HG03095 (cell line): ENCODE measurements around the gene COL9A3.
"Not testable (repeated sequence)": the region's sequence is repeated elsewhere in the genome, so short reads cannot be mapped to it uniquely, and the experiment has no call there.

Source experiments
- ATAC-seq: cut with Tn5 transposase; IDR thresholded peaks from one replicate; pipeline ENCODE4 v1.9.1; 2021; ENCODE audit warnings: moderate library complexity; ENCODE audit not compliant: unreplicated experiment

Gene COL9A3

GRCh38 chr20:62852841-62853240 is 36.0 kb downstream of the COL9A3 start:
- ATAC-seq = no peak

- ATAC-seq = not testable (repeated sequence)
Observed at GRCh38 chr20:62853304-62853703, 36.5 kb downstream of the COL9A3 start.

- no peak for ATAC-seq
Observed at GRCh38 chr20:62854121-62854520, 37.3 kb downstream of the COL9A3 start.

GRCh38 chr20:62855120-62855519 is 38.3 kb downstream of the COL9A3 start:
- no peak for ATAC-seq

GRCh38 chr20:62856931-62857619 is 40.2 kb downstream of the COL9A3 start:
- no peak for ATAC-seq

GRCh38 chr20:62858058-62858830 is 41.4 kb downstream of the COL9A3 start:
- no peak for ATAC-seq

GRCh38 chr20:62859721-62860120 is 42.9 kb downstream of the COL9A3 start:
- ATAC-seq = no peak

GRCh38 chr20:62860391-62860923 is 43.6 kb downstream of the COL9A3 start:
- ATAC-seq = no peak

GRCh38 chr20:62860924-62861691 is 44.3 kb downstream of the COL9A3 start:
- ATAC-seq = no peak

- no peak for ATAC-seq
Observed at GRCh38 chr20:62861726-62862336, 45.0 kb downstream of the COL9A3 start, which contains the start of gene TCFL5. TSS of gene TCFL5 (minus strand) at chr20:62861822. CDS start at chr20:62861670, 152 bp downstream.

GRCh38 chr20:62864207-62864606 is 47.4 kb downstream of the COL9A3 start:
- ATAC-seq = no peak

- no peak for ATAC-seq
Observed at GRCh38 chr20:62872184-62872847, 55.5 kb downstream of the COL9A3 start.

GRCh38 chr20:62872862-62873261 is 56.0 kb downstream of the COL9A3 start:
- no peak for ATAC-seq

GRCh38 chr20:62873280-62873679 is 56.4 kb downstream of the COL9A3 start:
- no peak for ATAC-seq

GRCh38 chr20:62873681-62874031 is 56.8 kb downstream of the COL9A3 start:
- ATAC-seq = not testable (repeated sequence)

GRCh38 chr20:62874964-62875344 is 58.1 kb downstream of the COL9A3 start:
- ATAC-seq = no peak

GRCh38 chr20:62875419-62876361 is 58.8 kb downstream of the COL9A3 start:
- ATAC-seq = no peak

GRCh38 chr20:62876501-62876901 is 59.7 kb downstream of the COL9A3 start:
- ATAC-seq = no peak
